ENCODE results near the gene SEC16A.

Gene SEC16A

DNA sequence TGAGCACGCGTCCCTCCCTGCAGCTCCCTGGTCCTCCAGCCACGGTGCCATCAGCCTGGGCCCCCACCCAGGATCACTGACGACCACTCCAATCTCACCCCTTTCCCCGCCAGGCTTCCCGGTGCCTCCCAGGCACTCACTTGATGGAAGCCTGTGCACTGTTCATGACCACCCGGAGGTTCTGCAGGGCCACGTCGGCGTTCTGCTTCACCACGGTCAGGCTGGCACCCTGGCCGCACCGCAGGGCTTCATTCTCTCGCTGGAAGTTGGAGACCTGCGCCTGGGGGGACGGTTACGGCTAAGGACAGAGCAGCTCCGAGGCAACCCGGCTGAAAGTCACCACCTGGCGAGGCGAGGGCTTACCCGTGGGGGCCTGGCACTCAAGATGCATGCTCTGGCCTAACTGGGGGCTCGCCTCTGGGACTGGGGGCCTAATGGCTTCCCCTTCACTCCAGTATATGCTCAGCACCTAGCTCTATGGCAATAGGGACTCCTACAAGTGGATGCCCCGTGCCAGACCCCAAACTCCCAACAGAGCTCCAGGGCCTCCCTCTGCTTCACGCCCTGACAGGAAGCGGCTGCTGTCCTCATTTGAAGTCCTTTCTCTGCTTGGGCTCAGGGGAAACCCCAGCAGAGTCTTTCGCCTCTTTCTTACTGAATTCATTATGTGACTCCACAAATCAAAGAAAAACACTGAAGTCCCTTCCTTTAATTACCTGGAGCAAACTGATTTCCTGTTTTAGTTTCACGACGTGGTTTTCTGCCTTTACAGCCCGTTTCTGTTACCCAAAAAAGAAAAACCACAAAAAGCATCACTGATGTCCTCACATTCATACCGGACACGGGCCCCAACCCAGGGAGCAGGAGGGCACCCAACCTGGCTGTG, 78.7 kb downstream of the SEC16A start:
- no peak for DNase-seq

- DNase-seq: no peak
Observed at GRCh38 chr9:136403538-136403914, 79.3 kb downstream of the SEC16A start.

- DNase-seq: no peak
Observed at GRCh38 chr9:136402067-136402466, 80.8 kb downstream of the SEC16A start.

- DNase-seq: no peak
Observed at GRCh38 chr9:136401173-136401922, 81.5 kb downstream of the SEC16A start.

GRCh38 chr9:136400038-136400834, 82.6 kb downstream of the SEC16A start, which contains the start of gene SNAPC4:
Gene SNAPC4 (minus strand): TSS chr9:136400170. CDS start chr9:136398428, 1,742 bp downstream.
- peak in 50 of 56 donors; percentile 19 to 87 (median 64) for DNase-seq

DNA sequence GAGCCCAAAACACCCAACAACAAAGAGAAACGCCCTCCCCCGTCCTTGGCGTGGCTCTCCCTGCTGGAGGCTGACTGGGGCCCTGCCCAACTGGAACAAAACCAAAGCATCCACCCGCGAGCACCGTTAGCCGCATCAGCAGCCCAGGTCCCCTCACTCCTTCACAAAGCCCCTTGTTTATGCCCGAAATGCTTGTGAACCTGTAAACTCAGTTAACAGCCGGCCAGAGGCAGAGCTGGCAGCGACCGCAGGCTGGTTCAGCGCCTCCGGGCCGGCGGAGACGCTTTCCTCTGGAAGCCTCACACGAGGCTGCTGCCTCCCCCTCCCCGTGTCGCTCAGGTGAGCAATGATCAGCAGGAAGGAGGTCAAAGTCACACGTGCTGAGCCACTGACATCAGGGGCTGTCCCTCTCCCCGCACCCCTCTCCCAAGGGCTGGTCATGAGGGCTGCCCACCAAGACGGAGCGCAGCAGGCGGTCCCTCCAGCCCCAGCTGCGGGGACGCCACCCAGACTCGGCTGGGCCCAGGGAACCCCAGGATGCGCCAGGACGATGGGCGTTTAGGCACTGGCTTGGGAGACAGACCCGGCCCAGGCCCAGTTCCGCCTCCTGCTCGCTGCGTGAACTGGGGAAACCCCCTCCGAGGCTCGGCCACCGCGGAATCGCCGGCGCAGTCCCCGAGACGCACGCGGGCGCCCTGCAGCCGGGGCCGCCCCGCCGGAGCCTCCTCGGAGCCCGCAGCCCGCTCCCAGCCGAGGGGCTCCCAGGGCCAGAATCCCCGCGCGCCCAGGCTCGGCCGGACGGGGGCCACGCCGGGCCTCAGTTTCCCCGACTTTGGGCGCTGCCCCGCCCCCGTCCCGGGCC, 83.4 kb downstream of the SEC16A start:
- DNase-seq: peak in 1 of 56 donors; percentile 24

GRCh38 chr9:136398286-136398685, 84.6 kb downstream of the SEC16A start:
- no peak for DNase-seq

DNA sequence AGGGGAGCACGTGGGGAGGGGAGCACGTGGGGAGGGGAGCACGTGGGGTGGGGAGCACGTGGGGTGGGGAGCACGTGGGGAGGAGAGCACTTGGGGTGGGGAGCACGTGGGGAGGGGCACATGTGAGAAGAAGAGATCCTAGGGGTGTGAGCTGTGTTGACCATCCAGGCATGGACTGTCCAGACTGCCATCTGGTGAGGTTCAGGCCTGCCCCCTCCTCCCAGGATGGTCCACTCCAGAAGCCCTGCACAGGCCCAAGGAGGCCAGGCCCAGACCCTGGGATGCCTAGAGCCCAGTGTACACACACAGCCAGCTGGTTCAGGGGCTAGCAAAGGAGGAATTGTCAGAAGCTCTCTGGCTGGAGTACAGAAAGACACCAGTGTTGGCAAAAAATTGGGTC, 85.2 kb downstream of the SEC16A start:
- no peak for DNase-seq

- DNase-seq: no peak
Observed at GRCh38 chr9:136396219-136396515, 86.7 kb downstream of the SEC16A start.

DNA sequence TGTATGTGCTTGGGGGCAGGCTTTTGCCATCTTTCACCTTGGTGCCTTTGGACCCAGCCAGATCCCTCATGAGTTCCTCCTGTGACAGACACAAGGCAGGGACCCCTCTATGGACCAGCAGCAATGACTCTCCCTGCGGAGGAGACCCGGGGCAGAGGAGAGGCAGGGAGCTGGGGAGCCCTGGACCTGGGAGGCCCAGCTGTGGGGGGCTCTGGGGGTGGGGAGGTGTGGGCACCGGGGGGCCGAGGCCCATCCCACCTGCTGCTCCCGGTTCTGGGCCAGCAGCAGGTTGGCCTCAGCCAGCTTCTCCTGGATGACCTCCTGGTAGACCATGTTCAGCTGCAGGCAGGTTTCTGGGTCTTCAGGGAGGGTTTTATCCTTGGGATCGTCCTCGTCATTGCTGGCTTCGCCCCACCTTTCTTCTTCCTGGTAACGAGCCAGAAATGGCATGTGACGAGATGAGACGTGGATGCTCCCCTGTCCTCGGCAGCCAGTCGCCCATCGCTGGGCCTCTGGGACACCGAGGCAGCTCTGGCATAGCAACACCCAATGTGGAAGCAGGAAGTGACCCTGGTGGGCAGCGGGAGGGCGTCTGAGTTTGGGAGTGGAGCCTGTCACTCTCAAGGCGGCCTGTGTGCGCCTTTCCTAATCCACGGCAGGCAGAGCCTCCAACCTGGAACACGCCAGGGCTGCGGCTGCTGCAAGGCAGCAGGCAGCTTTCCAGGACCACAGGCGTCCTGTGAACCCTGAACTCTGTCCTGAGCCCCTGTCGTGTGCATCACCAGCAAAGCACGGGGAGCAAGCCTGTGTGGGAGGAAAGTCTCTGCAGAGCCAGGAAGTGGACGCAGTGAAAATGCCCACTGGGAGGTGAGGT, 87.3 kb downstream of the SEC16A start:
- no peak for DNase-seq

- DNase-seq: no peak
Observed at GRCh38 chr9:136395020-136395340, 87.9 kb downstream of the SEC16A start.

DNA sequence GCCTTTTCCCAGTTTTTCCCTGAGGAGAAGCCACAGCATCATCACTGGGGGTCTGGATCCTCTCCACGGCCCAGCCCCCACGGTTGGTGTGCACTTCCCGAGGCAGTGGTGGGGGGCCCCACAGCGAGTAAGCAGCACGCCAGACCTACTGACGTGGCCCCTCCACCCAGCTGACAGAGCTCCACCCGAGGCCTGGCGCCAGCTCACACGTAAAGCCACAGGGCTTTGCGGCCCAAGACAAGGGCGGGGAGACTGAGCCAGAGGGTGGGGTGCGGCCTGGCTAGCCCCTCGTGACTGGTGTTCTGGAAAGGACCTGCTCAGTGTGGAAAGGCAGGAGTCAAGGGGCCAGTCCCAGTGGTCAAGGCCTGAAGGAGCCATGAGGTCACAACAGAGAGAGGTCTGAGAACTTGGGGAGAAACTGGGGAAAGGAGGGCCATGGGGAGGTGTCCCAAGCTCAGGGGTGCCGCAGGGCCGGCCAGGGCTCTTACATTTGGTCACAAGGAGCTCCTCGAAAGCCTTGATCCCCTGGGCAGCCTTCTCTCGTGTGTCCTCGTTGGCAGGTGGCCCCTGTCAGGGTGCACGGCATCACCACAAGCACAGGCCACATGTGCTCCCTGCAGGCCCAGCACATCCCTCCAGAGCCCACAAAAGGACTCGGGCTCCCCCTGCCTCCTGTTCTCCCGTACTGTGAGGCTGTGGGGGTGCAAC, 88.4 kb downstream of the SEC16A start:
- DNase-seq: no peak

DNA sequence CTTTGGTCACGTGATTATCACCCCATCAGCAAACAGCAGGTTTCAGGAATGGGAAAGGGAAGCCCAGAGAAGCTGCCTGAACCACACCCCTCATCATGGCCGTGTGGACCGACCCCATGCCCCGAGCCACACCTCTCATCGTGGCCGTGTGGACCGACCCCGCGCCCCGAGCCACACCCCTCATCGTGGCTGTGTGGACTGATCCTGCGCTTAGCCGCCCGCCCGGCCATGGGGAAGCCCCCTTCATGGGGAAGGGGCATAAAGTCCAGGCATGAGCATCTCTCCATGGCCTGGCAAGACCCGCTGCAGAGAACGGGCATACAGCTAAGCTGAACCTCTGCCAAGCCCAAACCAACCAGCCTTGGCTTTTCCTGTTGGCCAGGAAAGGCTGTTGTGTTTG, 89.3 kb downstream of the SEC16A start:
- DNase-seq: no peak

GRCh38 chr9:136392538-136393449, 90.0 kb downstream of the SEC16A start:
- no peak for DNase-seq

DNA sequence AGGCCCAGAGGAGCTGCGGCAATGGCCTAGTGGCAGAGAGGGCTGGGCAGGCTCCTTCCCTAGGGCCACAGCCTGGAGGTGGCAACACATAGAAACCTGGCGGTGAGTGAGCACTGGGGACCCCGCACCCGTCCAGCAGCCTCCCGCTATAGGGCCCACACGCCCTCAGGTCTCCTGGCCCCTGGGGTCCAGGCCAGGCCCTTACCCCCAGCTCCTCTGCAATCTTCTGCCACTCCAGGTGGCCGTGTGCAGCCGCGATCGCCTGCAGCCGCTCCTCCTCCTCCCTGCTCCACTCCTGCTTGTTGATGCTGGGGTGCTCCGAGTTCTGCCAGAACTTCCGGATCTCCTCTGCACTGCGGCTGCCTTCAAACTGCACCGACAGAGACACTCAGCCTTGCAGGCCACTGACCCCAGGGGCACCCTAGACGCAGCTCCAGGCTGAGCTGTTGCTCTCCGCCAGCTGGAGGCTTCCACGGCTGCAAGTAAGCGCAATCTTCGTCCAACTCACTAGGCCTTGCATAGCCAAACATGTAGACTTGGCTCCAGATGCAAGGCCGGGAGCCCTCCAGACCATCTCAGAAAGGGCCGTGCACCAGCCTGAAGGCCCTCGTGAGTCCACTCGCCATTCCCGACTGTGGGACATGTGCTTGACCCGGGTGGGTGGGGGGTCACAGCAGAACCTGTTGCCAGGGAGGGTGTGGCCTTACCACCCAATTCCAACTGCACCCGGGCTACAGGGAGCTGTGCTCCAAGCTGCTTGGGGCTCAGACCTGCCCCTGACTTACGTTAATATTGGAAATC, 90.9 kb downstream of the SEC16A start:
- no peak for DNase-seq

Data from amygdala (tissue), 56 donors.